Activated T-cell treated with anti-CD3 and anti-CD28 coated beads, Interleukin-2, amount 50 U/mL, for 4 hours (primary cell): ENCODE measurements around the gene ACTR3C. TPM values are rescaled to one million over a fixed set of nuclear protein-coding genes. Genes with fewer than 3 reads are reported as not detected.
A peak's percentile ranks its signal among the peaks of the same experiment; 100 is the strongest.
"Not testable (repeated sequence)": the region's sequence is repeated elsewhere in the genome, so short reads cannot be mapped to it uniquely, and the experiment has no call there.

ENCODE experiments used
- ATAC-seq, 2 donors: fragments of 200-7000 bp; cut with Tn5 transposase; one replicate each; pipeline ENCODE4 v1.10.0; 2021
- DNase-seq: peaks from one replicate; pipeline ENCODE4 v3.0.0-alpha.2; 2020
- H3K27me3 Mint-ChIP-seq: one replicate; pipeline ENCODE4 v1.8.0; 2021; ENCODE audit warnings: low read depth, mixed read lengths
- H3K36me3 Mint-ChIP-seq: one replicate; pipeline ENCODE4 v1.8.0; 2022; ENCODE audit warnings: mixed read lengths; ENCODE audit not compliant: insufficient read depth
- H3K4me1 Mint-ChIP-seq: one replicate; pipeline ENCODE4 v1.8.0; 2021; ENCODE audit warnings: low read depth, mixed read lengths
- H3K4me3 Mint-ChIP-seq: one replicate; pipeline ENCODE4 v1.8.0; 2021; ENCODE audit warnings: mild to moderate bottlenecking, moderate library complexity, mixed read lengths
- H3K9me3 Mint-ChIP-seq: one replicate; pipeline ENCODE4 v1.8.0; 2021; ENCODE audit warnings: mixed read lengths
- total RNA-seq, 3 donors: library from RNA; stranded (reverse); gene quantifications; one replicate each; pipeline ENCODE4 v1.2.1, GENCODE V29; 2021

The ACTR3C gene
- total RNA-seq, 3 donors from 2014 or later: 5.1 to 7.0 (median 5.5) TPM

- not testable (repeated sequence) for H3K4me1 Mint-ChIP-seq, DNase-seq, H3K9me3 Mint-ChIP-seq, ATAC-seq, H3K36me3 Mint-ChIP-seq, H3K4me3 Mint-ChIP-seq, H3K27me3 Mint-ChIP-seq
Measured at GRCh38 chr7:150281681-150282403, 41.5 kb downstream of the ACTR3C start.

DNA sequence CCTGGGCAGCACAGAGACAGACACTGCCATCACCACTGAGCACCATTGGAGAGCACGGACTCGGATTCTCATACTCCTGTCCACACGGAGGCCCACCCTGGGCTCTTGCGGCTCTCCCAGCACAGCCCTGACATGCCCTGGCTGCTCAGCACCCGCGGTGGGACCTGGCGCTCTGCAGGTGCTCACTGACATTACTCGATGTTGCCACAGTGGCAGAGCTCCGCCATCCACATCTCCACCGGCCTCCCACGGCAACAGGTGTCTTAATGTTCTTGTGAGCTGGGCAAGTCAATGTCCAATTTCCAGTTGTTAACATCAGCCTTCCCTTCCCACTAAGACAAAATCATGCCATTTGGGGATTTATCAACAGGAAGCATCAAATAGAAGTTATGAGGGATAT, 45.0 kb downstream of the ACTR3C start:
- ATAC-seq, H3K4me3 Mint-ChIP-seq: not testable (repeated sequence)

GRCh38 chr7:150276132-150276695, 47.1 kb downstream of the ACTR3C start:
- not testable (repeated sequence) for H3K4me3 Mint-ChIP-seq, H3K4me1 Mint-ChIP-seq, H3K27me3 Mint-ChIP-seq, H3K36me3 Mint-ChIP-seq, H3K9me3 Mint-ChIP-seq
- ATAC-seq (peak; percentile 56 to 61), DNase-seq (peak; percentile 15)

More for the DNA sequence above, 45.0 kb downstream of the ACTR3C start:
- DNase-seq, H3K27me3 Mint-ChIP-seq, H3K36me3 Mint-ChIP-seq, H3K4me1 Mint-ChIP-seq, H3K9me3 Mint-ChIP-seq: not testable (repeated sequence)

DNA sequence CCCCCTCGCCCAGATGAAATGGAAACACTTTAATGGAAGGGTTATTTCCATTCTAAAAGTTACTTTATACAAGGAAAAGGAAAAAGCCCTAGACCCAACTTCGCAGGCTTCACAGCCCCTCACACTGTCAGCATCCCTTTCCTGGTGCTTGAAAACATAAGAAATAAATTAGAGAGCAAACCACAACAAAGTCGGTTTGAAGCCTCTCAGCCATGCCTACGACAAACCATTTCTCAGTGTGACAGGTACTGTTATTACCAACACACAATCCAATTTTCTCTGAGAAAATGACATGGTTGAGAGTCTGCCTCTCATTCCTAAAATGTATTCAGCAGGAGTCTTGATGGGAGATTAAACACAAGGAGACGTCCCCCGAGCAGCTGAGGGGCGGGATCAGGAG, 51.4 kb downstream of the ACTR3C start:
- not testable (repeated sequence) for H3K36me3 Mint-ChIP-seq, DNase-seq, H3K4me3 Mint-ChIP-seq, H3K27me3 Mint-ChIP-seq, H3K9me3 Mint-ChIP-seq, H3K4me1 Mint-ChIP-seq
- peak; percentile 77 to 84 for ATAC-seq

DNA sequence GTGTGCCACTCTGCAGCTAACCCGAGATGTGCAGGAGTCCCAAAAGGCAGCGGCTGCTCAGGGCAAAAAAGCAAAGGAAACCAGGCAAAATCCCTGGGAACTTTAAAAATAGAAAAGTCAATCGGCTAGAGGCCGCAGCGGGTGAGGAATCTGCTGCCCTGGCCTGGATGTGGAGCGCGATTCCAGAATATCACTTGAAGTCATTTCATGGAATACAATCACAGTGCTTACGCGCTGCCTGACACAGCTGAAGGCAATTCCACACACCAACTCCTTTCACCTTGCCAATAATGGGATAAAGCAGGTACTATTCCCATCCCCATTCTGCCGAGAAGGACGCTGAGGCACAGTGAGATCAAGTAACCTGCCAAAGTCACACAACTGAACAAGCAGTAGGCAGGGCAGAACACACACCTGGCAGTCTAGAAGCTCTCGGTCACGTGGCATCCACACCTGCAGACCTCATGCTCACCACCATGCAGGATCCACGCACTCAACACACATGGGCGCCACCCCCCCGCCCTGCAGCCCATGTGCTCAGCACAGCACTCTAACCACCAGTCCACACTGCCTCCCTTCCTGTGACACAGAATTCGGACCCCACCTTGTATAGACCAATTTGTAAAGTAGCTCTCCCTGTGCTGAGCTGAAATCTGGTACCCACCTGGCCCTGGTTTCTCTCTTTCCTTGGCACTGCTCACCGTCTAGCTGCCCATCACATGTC, 53.1 kb downstream of the ACTR3C start:
- H3K27me3 Mint-ChIP-seq, H3K36me3 Mint-ChIP-seq, H3K9me3 Mint-ChIP-seq, H3K4me1 Mint-ChIP-seq, ATAC-seq, DNase-seq, H3K4me3 Mint-ChIP-seq: not testable (repeated sequence)

GRCh38 chr7:150268798-150269197, 54.5 kb downstream of the ACTR3C start:
- H3K4me1 Mint-ChIP-seq, DNase-seq, ATAC-seq, H3K9me3 Mint-ChIP-seq, H3K27me3 Mint-ChIP-seq, H3K4me3 Mint-ChIP-seq, H3K36me3 Mint-ChIP-seq: not testable (repeated sequence)

DNA sequence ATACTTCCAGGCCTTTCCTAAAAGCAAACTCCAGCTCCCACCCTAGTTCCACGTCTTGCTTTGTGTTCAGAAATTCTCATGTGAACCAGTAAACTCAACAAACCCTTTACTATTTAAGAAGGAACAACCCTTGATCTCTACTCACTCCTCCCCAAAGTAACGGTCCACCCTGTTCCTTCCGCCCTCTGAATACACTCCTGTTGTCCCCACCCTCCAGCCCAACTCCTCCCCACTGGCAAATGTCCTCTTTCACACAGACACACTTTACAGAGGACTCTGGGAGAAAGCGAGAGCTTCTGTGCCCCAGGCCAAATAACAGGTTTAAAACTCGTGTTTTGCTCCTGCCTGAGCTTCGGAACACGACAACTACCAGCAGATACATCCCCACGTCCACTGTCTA, 55.1 kb downstream of the ACTR3C start:
- H3K36me3 Mint-ChIP-seq, H3K27me3 Mint-ChIP-seq, H3K4me3 Mint-ChIP-seq, H3K4me1 Mint-ChIP-seq, H3K9me3 Mint-ChIP-seq, DNase-seq, ATAC-seq: not testable (repeated sequence)

DNA sequence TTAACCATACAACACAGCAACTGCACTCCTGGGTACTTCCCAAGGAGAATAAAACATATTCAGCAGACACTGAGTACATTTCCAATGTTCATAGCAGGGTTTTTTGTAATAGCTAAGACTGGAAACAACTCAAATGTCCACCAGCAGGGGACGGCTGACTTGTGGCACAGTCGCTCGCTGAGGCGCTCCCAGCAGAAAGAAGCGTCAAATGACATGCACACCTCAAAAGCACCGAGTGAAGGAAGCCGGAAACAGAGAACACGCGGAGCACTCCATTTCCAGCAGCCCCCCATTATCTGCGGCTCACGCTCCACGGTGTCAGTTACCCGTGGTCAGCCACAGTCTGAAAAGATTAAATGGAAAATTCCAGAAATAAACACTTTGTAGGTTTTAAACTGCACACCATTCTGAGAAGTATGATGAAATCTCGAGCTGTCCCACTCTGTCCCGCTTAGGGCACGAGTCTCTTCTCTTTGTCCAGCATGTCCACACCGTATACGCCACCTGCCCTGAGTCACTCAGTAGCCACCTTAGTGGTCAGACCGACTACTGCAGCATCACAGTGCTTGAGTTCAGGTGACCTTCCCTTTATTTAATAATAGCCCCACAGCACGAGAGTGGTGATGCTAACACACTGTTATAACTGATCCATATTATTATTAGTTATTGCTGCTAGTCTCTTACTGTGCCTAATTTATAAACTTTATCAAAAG, 56.2 kb downstream of the ACTR3C start:
- DNase-seq, ATAC-seq, H3K36me3 Mint-ChIP-seq, H3K4me1 Mint-ChIP-seq, H3K27me3 Mint-ChIP-seq, H3K9me3 Mint-ChIP-seq, H3K4me3 Mint-ChIP-seq: not testable (repeated sequence)

DNA sequence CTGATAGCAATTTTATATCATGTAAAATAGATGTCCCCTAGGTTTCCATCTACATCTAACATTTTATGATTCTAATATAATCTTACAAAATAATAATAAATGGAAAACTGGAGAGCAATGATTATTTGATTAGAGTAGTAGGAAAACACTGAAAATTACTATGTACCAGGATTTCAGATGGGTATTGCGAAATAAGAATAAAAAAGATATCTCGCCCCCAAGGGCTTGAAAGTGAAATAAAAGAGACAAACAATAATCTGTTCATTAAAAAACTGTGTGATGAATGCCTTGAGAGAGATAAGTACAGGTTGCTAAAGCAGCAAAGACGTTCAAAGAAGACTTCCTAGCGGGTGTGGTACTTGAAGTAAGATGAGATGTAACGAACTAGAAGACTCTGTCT, 60.7 kb downstream of the ACTR3C start:
- H3K4me3 Mint-ChIP-seq, H3K36me3 Mint-ChIP-seq, H3K27me3 Mint-ChIP-seq, ATAC-seq, H3K4me1 Mint-ChIP-seq, H3K9me3 Mint-ChIP-seq, DNase-seq: not testable (repeated sequence)

GRCh38 chr7:150247745-150248144, 75.6 kb downstream of the ACTR3C start:
- not testable (repeated sequence) for H3K27me3 Mint-ChIP-seq, H3K4me3 Mint-ChIP-seq, H3K36me3 Mint-ChIP-seq, DNase-seq, ATAC-seq, H3K4me1 Mint-ChIP-seq, H3K9me3 Mint-ChIP-seq

GRCh38 chr7:150245208-150245607, 78.1 kb downstream of the ACTR3C start:
- H3K27me3 Mint-ChIP-seq, H3K9me3 Mint-ChIP-seq, DNase-seq, H3K4me3 Mint-ChIP-seq, H3K4me1 Mint-ChIP-seq, H3K36me3 Mint-ChIP-seq: not testable (repeated sequence)
- peak in 1 of 2 donors; percentile 21 for ATAC-seq

- not testable (repeated sequence) for H3K9me3 Mint-ChIP-seq, ATAC-seq, H3K4me3 Mint-ChIP-seq, H3K27me3 Mint-ChIP-seq, DNase-seq, H3K4me1 Mint-ChIP-seq, H3K36me3 Mint-ChIP-seq
Measured at GRCh38 chr7:150242935-150243334, 80.4 kb downstream of the ACTR3C start.

DNA sequence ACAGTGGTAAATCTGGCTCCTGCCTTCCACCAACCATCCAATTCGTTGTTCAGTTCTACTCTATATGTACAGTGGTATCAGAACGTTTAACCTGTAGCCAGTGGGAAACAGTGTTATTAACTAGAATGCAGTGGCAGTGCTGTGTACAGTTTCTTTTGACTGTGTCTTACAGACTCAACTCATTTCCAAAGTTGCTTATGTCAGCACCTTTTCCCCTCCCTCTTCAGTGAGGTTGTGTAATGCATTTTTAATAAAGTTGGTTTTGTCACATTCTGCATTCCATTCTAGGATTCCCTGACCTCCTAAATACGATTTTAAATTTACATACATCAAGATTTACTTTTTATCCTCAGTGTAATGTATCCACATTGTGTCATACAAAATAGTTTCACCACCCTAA, 97.9 kb downstream of the ACTR3C start:
- not testable (repeated sequence) for DNase-seq, H3K36me3 Mint-ChIP-seq, H3K9me3 Mint-ChIP-seq, H3K4me3 Mint-ChIP-seq, H3K4me1 Mint-ChIP-seq, ATAC-seq
- peaks cover 15% of the 10 kb centered on the region for H3K27me3 Mint-ChIP-seq

- not testable (repeated sequence) for H3K4me3 Mint-ChIP-seq, H3K36me3 Mint-ChIP-seq, DNase-seq, H3K9me3 Mint-ChIP-seq, ATAC-seq, H3K4me1 Mint-ChIP-seq
- peaks cover 19% of the 10 kb centered on the region for H3K27me3 Mint-ChIP-seq
Measured at GRCh38 chr7:150222083-150222972, 101.0 kb downstream of the ACTR3C start.
